PC-9 (cell line): ENCODE data around the gene NPS.

ENCODE experiments used
- CTCF ChIP-seq: fragments of 200-600 bp; sonication (generic); conservative IDR thresholded peaks from 2 replicates; pipeline ENCODE4 v1.6.1; 2017; ENCODE audit warnings: mixed run types, antibody characterized with exemption, mild to moderate bottlenecking, moderate library complexity
- EZH2 ChIP-seq: fragments of 200-600 bp; sonication (generic); IDR thresholded peaks from 2 replicates; pipeline ENCODE4 v1.8.0; 2017; ENCODE audit warnings: antibody characterized with exemption, low read depth

GRCh38 chr10:127532193-127532592, 16.9 kb upstream of the NPS start:
- TF ChIP-seq CTCF = no peak
- TF ChIP-seq EZH2 = no peak
